HepG2 (cell line): ENCODE data around the gene SETD1A. TPM values are rescaled to one million over a fixed set of nuclear protein-coding genes. Genes with fewer than 3 reads are reported as not detected.

Source experiments
- CHD2 ChIP-seq: IDR thresholded peaks from 2 replicates; pipeline ENCODE4 v1.6.1; 2011; ENCODE audit warnings: low read depth, low read length, improper control_type of control experiment
- CREB1 ChIP-seq, 2 experiments: fragments of 450-650 bp in 1 of 2; IDR thresholded peaks; 2 replicates each; pipeline ENCODE4 v1.6.1; 2016 to 2017; ENCODE audit warnings: control low read depth in 1 of 2, mild to moderate bottlenecking in 1 of 2, missing compliant biosample characterization in 1 of 2, missing genetic modification characterization in 1 of 2
- ETV5 ChIP-seq: IDR thresholded peaks from 2 replicates; pipeline ENCODE4 v1.6.1; 2018; ENCODE audit warnings: missing biosample characterization, missing genetic modification reagents, inconsistent platforms, borderline replicate concordance
- FOXC1 ChIP-seq: sonication (generic); formaldehyde crosslinking; IDR thresholded peaks from 2 replicates; pipeline ENCODE4 v1.8.0; 2022; ENCODE audit warnings: mild to moderate bottlenecking, missing genetic modification reagents, borderline replicate concordance
- HMG20B ChIP-seq: conservative IDR thresholded peaks from 2 replicates; pipeline ENCODE4 v1.6.1; 2016; ENCODE audit warnings: missing genetic modification reagents, missing compliant biosample characterization
- MBD4 ChIP-seq: IDR thresholded peaks from 2 replicates; pipeline ENCODE4 v1.6.1; 2012; ENCODE audit warnings: low read length, inconsistent platforms, borderline replicate concordance
- MYPOP ChIP-seq: sonication (generic); formaldehyde crosslinking; IDR thresholded peaks from 2 replicates; pipeline ENCODE4 v1.8.1; 2023; ENCODE audit warnings: mild to moderate bottlenecking, moderate library complexity, missing genetic modification reagents
- NFIB ChIP-seq: sonication (generic); formaldehyde crosslinking; IDR thresholded peaks from 2 replicates; pipeline ENCODE4 v1.9.0; 2021; ENCODE audit warnings: missing genetic modification reagents, mild to moderate bottlenecking, borderline replicate concordance
- NFYB ChIP-seq: sonication (generic); formaldehyde crosslinking; IDR thresholded peaks from 2 replicates; pipeline ENCODE4 v1.4.0; 2020; ENCODE audit warnings: missing genetic modification reagents
- PHF8 ChIP-seq: sonication (generic); formaldehyde crosslinking; IDR thresholded peaks from 2 replicates; pipeline ENCODE4 v1.5.0; 2020; ENCODE audit warnings: missing genetic modification reagents
- RFXANK ChIP-seq: IDR thresholded peaks from 2 replicates; pipeline ENCODE4 v1.6.1; 2016
- ZBTB42 ChIP-seq: sonication (generic); formaldehyde crosslinking; IDR thresholded peaks from 2 replicates; pipeline ENCODE4 v1.5.0; 2020; ENCODE audit warnings: mild to moderate bottlenecking, missing genetic modification reagents
- ZC3H4 ChIP-seq: sonication (generic); formaldehyde crosslinking; IDR thresholded peaks from 2 replicates; pipeline ENCODE4 v1.4.0; 2020; ENCODE audit warnings: missing genetic modification reagents, borderline replicate concordance
- ZNF12 ChIP-seq: sonication (generic); formaldehyde crosslinking; IDR thresholded peaks from 2 replicates; pipeline ENCODE4 v1.5.0; 2020; ENCODE audit warnings: missing genetic modification reagents
- ZNF331 ChIP-seq: sonication (generic); formaldehyde crosslinking; IDR thresholded peaks from 2 replicates; pipeline ENCODE4 v1.4.0; 2020; ENCODE audit warnings: missing genetic modification reagents
- ZNF770 ChIP-seq: sonication (generic); formaldehyde crosslinking; IDR thresholded peaks from 2 replicates; pipeline ENCODE4 v1.5.0; 2020; ENCODE audit warnings: mild to moderate bottlenecking, missing genetic modification reagents
- polyA plus RNA-seq, 8 experiments: library from polyadenylated mRNA; depleted of rRNA in 3 of 8; stranded (reverse) in 7 of 8; unstranded in 1 of 8; fragments of >200 nt; fragmentation: Illumina TruSeq in 4 of 8; extraction: Trizol in 4 of 8; gene quantifications; 2 replicates each; pipeline versions ENCODE4 v1.2.1 to v1.2.3, GENCODE V29; 2011 to 2016; ENCODE audit warnings: low read depth in 4 of 8, missing spikeins in 1 of 8, mixed read lengths in 1 of 8; ENCODE audit not compliant: insufficient read depth in 1 of 8
- total RNA-seq, 5 experiments: library from RNA; depleted of rRNA; stranded (reverse); fragments of >200 nt; fragmentation: Illumina TruSeq; extraction: Trizol; gene quantifications; 2 replicates each; pipeline ENCODE4 v1.2.3, GENCODE V29; 2016; ENCODE audit warnings: low read depth in 1 of 5
- TF ChIP-seq, protein P1 (sequence below): sonication (generic); formaldehyde crosslinking; IDR thresholded peaks from 2 replicates; pipeline ENCODE4 v1.4.0; 2020; ENCODE audit warnings: mild to moderate bottlenecking, missing genetic modification reagents
- TF ChIP-seq, protein P2 (sequence below): sonication (generic); formaldehyde crosslinking; IDR thresholded peaks from 2 replicates; pipeline ENCODE4 v1.4.0; 2020; ENCODE audit warnings: mild to moderate bottlenecking, missing genetic modification reagents
- TF ChIP-seq, protein P3 (sequence below): sonication (generic); formaldehyde crosslinking; IDR thresholded peaks from 2 replicates; pipeline ENCODE4 v1.4.0; 2020; ENCODE audit warnings: low read depth, missing genetic modification reagents

Gene SETD1A
- total and polyA plus RNA-seq, 2 of the 13 experiments (the other 11 are each of a cell fraction or from before 2014, with no cell fraction given) = 3.8 to 5.6 TPM

DNA sequence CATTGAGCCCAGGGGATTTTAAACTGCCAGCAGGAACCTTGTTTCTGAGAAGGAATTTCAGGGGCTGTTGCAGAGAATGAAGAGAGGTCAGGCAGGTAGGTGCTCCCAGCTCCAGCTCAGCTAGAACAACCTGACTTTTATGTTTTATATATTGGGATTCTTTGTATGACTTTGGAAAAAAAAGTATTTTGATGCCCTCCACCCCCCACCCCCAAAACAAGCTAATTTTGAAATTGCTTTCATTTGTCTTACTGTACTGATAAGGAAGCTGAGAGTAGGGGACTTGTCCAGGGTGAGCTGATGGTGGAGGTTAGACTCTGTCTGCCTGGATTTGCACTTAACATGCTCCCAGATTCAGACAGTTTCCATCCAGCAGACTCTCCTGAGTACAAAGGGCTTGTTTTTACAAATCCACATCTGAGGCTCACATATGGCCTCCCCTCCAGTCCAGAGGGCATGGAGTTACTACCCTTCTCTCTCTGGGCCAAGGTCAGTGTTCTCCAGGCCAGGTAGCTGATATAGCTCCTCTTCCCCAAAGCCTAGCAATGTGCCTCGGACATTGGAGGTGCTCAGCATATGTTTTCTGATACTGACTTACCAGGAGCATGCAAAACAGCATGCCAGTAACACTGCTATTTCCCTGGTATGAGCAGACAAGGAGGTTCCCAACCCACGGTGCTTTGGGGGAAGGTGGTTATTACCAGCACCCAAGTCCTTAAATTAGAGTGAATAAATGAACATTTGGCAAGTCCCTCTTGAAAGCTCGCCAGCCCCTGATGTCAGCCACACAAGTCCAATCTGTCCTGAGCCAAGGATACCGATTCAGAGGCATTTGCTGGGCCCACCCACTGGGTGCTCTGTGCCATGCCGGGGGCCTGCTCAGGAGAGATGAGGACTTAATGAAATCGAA, 41.6 kb downstream of the SETD1A start (continued):
- TF ChIP-seq, protein P1, sequence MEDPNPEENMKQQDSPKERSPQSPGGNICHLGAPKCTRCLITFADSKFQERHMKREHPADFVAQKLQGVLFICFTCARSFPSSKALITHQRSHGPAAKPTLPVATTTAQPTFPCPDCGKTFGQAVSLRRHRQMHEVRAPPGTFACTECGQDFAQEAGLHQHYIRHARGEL (CRISPR knock-in tag) = 0 out of 2 replicates have a peak, but pooled peaks have one; percentile 86
- TF ChIP-seq RFXANK (CRISPR knock-in tag) (no peak; the same call in 1 of the 2 replicates), ZNF770 (peak; percentile 86), ZC3H4 (CRISPR knock-in tag) (no peak), NFIB (CRISPR knock-in tag) (no peak), ETV5 (CRISPR knock-in tag) (peak; percentile 41; the same call in 1 of the 2 replicates), ZNF331 (peak; percentile 68; the same call in 1 of the 2 replicates), MYPOP (CRISPR knock-in tag) (no peak), FOXC1 (CRISPR knock-in tag) (peak; percentile 54; the same call in 1 of the 2 replicates), CREB1 (IDR thresholded peaks at IDR 0.05) (no peak), CREB1 (CRISPR knock-in tag; IDR thresholded peaks at IDR 0.05) (no peak; the same call in 1 of the 2 replicates), ZNF12 (peak; percentile 87), CHD2 (no peak), PHF8 (CRISPR knock-in tag) (no peak), HMG20B (CRISPR knock-in tag) (no peak), MBD4 (no peak), ZBTB42 (no peak), NFYB (CRISPR knock-in tag) (no peak)
- TF ChIP-seq, protein P2, sequence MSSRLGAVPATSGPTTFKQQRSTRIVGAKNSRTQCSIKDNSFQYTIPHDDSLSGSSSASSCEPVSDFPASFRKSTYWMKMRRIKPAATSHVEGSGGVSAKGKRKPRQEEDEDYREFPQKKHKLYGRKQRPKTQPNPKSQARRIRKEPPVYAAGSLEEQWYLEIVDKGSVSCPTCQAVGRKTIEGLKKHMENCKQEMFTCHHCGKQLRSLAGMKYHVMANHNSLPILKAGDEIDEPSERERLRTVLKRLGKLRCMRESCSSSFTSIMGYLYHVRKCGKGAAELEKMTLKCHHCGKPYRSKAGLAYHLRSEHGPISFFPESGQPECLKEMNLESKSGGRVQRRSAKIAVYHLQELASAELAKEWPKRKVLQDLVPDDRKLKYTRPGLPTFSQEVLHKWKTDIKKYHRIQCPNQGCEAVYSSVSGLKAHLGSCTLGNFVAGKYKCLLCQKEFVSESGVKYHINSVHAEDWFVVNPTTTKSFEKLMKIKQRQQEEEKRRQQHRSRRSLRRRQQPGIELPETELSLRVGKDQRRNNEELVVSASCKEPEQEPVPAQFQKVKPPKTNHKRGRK = no peak
- TF ChIP-seq, protein P3, sequence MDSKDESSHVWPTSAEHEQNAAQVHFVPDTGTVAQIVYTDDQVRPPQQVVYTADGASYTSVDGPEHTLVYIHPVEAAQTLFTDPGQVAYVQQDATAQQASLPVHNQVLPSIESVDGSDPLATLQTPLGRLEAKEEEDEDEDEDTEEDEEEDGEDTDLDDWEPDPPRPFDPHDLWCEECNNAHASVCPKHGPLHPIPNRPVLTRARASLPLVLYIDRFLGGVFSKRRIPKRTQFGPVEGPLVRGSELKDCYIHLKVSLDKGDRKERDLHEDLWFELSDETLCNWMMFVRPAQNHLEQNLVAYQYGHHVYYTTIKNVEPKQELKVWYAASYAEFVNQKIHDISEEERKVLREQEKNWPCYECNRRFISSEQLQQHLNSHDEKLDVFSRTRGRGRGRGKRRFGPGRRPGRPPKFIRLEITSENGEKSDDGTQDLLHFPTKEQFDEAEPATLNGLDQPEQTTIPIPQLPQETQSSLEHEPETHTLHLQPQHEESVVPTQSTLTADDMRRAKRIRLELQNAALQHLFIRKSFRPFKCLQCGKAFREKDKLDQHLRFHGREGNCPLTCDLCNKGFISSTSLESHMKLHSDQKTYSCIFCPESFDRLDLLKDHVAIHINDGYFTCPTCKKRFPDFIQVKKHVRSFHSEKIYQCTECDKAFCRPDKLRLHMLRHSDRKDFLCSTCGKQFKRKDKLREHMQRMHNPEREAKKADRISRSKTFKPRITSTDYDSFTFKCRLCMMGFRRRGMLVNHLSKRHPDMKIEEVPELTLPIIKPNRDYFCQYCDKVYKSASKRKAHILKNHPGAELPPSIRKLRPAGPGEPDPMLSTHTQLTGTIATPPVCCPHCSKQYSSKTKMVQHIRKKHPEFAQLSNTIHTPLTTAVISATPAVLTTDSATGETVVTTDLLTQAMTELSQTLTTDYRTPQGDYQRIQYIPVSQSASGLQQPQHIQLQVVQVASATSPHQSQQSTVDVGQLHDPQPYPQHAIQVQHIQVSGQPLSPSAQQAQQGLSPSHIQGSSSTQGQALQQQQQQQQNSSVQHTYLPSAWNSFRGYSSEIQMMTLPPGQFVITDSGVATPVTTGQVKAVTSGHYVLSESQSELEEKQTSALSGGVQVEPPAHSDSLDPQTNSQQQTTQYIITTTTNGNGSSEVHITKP (CRISPR knock-in tag) = no peak
